ENCODE measurements around the gene CHTOP.
"Not testable (repeated sequence)": the region's sequence is repeated elsewhere in the genome, so short reads cannot be mapped to it uniquely, and the experiment has no call there.

CHTOP gene

DNA sequence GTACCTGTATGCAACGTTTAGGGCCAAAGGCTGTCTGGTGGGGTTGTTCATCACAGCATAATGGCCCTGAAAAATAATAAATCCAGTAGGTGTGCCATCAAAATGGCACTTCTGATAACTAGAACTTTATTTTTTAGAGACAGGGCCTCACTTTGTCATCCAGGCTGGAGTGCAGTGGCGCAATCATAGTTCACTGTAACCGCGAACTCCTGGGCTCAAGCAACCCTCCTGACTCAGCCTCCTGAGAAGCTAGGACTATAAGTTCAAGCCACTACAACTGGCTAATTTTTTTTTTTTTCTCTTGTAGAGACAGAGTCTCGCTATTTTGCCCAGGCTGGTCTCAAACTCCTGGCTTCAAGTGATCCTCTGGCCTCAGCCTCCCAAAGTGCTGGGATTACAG lies 29.3 kb downstream of the CHTOP start:
- no peak for DNase-seq (ENCODE audit: low spot score)

GRCh38 chr1:153667439-153667838 lies 33.6 kb downstream of the CHTOP start:
- no peak for DNase-seq (ENCODE audit: low spot score)

DNA sequence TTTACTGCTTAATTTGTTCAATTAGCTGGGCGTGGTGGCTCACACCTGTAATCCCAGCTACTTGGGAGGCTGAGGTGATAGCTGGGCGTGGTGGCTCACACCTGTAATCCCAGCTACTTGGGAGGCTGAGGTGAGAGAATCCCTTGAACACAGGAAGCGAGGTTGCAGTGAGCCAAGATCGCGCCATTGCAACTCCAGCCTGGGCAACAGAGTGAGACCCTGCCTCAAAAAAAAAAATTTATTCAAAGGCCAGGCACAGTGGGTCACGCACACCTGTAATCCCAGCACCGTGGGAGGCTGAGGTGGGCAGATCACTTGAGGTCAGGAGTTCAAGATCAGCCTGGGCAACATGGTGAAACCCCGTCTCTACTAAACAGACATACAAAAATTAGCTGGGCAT lies 34.8 kb downstream of the CHTOP start:
- DNase-seq (ENCODE audit: low spot score), result not testable (repeated sequence)

GRCh38 chr1:153669606-153670005 lies 35.7 kb downstream of the CHTOP start:
- no peak for DNase-seq (ENCODE audit: low spot score)

DNA sequence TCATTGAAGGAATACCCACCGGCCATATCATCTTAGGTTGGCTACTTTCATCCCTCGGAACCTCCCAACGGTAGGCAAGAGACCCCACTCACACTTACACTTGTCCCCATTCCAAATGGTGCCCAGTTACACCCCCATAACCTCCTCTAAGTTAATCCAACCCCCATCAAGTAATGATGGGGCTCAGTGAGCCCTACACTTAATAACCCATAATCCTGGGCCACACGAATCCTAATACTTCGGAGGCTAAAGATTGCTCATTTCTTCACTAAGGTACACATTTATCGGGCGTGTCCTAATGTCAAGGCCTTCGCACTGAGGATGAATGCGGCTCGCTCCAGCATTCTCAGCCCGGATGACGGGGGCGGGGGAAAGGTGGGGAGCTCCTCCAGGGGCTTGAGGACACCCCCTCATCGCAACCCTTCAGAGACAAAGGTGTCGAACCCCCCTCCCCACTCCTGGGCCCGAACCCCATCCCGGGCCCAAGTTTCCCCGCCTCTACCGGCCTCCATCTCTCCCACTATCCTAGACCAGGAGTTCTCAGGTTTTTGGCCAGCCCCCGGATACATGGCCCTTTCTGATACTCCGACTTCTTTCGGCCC lies 36.5 kb downstream of the CHTOP start:
- DNase-seq (ENCODE audit: low spot score), result no peak

- DNase-seq (ENCODE audit: low spot score), result peak; percentile 99
These were observed 37.2 kb downstream of the CHTOP start, which contains the start of gene ILF2 for GRCh38 chr1:153670859-153671627. TSS of gene ILF2 (minus strand) at chr1:153670993. CDS start at chr1:153670922, 71 bp downstream.

DNA sequence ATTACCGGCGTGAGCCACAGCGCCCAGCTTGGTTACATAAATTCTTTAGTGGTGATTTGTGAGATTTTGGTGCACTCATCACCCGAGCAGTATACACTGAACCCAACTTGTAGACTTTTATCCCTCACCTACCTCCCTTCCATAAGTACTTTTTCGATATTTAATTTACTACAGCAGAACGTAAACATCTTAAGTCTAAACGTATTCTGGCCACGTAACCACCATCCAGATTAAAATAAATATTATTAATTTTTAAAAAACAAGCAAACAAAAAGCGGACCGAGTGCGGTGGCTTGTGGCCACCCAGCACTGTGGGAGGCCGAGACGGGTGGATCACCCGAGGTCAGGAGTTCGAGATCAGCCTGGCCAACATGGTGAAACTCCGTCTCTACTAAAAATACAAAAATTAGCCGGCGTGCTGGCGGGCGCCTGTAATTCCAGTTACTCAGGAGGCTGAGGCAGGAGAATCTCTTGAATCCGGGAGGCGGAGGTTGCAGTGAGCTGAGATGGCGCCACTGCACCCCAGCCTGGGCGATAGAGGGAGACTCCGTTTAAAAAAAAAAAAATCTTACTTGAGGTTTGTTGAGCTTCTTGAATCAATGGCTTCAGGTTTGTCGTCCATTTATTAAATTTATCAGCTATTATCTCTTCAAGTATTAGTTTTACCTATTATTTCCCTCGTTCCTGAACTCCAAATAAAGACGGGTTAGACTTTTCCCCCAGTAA lies 37.9 kb downstream of the CHTOP start:
- DNase-seq (ENCODE audit: low spot score), result peak; percentile 62

DNA sequence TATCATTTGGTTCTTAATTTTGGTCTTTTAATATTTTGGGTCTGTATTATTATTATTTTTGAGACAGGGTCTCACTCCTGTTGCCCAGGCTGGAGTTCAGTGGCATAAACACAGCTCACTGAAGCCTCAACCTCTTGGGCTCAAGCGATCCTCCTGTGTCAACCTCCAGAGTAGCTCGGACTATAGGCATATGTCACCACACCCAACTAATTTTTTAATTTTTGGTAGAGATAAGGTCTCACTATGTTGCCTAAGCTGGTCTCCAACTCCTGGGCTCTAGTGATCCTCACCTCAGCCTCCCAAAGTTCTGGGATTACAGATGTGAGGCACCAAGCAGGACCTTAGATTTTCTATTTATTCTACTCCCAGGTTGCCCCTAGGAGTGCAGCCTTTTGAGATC lies 39.6 kb downstream of the CHTOP start:
- DNase-seq (ENCODE audit: low spot score), result no peak

DNA sequence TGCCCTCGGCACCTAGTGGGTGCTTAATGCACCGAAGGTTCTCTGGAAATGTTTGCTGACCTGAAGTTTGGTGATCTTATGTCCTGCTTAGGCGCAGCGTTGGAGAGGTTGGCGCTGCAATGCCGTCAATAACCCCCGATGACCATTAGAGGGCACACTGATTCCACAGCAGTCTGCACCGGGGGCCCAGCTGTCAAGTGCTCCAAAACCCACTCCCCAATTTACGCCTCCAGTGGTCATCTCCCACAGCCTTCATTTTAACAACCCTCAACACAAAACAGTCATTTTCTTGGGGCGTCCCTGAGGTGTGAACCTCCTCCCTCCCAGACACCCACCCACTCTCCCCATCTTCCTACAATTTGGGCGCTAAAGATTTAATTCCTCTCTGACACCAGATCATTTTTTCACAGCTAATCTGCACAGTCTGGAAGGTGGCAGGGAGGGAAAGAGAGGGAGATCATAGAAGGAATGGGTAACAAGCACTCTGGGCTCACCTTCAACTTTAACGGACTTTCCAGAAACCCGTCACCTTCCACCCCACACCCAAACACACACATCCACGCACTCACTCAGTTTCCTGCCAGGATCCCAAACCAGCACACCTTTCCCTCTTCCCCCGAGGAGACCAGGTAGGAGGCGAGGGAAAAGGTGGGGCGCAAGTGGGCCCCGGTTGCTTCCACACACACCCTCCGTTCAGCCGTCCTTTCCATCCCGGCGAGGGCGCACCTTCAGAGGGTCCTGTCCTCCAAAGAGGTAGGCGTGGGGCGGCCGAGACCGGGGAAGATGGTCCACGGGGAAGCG lies 44.1 kb downstream of the CHTOP start:
- peak; percentile 54 for DNase-seq (ENCODE audit: low spot score)

DNA sequence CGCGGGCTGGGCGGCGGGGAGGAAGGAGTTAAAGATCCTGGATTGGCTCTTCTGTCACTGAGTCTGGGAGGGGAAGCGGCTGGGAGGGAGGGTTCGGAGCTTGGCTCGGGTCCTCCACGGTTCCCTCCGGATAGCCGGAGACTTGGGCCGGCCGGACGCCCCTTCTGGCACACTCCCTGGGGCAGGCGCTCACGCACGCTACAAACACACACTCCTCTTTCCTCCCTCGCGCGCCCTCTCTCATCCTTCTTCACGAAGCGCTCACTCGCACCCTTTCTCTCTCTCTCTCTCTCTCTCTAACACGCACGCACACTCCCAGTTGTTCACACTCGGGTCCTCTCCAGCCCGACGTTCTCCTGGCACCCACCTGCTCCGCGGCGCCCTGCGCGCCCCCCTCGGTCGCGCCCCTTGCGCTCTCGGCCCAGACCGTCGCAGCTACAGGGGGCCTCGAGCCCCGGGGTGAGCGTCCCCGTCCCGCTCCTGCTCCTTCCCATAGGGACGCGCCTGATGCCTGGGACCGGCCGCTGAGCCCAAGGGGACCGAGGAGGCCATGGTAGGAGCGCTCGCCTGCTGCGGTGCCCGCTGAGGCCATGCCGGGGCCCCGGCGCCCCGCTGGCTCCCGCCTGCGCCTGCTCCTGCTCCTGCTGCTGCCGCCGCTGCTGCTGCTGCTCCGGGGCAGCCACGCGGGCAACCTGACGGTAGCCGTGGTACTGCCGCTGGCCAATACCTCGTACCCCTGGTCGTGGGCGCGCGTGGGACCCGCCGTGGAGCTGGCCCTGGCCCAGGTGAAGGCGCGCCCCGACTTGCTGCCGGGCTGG lies 44.9 kb downstream of the CHTOP start, which contains the start of gene NPR1:
NPR1 (plus strand) TSS at position 170 of the 818 bp plus-strand sequence; CDS start at position 591, 421 bp downstream.
- DNase-seq (ENCODE audit: low spot score), result no peak

DNA sequence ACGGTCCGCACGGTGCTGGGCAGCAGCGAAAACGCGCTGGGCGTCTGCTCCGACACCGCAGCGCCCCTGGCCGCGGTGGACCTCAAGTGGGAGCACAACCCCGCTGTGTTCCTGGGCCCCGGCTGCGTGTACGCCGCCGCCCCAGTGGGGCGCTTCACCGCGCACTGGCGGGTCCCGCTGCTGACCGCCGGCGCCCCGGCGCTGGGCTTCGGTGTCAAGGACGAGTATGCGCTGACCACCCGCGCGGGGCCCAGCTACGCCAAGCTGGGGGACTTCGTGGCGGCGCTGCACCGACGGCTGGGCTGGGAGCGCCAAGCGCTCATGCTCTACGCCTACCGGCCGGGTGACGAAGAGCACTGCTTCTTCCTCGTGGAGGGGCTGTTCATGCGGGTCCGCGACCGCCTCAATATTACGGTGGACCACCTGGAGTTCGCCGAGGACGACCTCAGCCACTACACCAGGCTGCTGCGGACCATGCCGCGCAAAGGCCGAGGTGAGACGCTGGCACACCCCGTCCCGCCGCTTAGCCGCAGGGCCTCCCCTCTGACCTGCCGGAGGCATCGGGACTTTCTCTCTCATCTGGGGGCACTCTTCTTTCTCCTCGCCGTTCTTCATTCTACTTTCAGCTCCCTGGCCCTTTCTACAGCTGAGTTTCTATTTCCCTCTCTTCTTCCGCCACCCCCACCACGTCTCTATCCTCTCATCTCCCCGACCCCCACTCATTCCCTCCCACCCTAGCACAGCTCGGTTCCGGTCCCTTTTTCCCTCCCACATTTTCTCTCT lies 45.7 kb downstream of the CHTOP start:
- no peak for DNase-seq (ENCODE audit: low spot score)

DNA sequence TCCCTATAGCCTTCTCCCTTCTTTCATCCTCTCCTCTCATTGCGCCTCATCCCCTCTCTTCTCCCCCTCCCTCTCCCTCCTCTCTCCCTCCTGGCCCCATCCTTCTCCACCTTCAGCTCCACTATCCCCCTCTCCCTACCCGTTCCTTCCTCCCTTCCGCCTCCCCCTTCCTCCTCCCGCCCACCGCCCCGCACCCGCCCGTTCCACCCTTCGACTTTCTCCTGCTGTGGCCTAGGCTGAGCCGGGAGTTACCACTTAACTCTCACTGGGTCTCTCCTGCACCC lies 46.2 kb downstream of the CHTOP start:
- DNase-seq (ENCODE audit: low spot score), result no peak

- DNase-seq (ENCODE audit: low spot score), result no peak
These were observed 48.9 kb downstream of the CHTOP start for GRCh38 chr1:153682730-153683129.

- no peak for DNase-seq (ENCODE audit: low spot score)
These were observed 50.0 kb downstream of the CHTOP start for GRCh38 chr1:153683854-153684253.

GRCh38 chr1:153684892-153685291 lies 51.0 kb downstream of the CHTOP start:
- DNase-seq (ENCODE audit: low spot score), result no peak

DNA sequence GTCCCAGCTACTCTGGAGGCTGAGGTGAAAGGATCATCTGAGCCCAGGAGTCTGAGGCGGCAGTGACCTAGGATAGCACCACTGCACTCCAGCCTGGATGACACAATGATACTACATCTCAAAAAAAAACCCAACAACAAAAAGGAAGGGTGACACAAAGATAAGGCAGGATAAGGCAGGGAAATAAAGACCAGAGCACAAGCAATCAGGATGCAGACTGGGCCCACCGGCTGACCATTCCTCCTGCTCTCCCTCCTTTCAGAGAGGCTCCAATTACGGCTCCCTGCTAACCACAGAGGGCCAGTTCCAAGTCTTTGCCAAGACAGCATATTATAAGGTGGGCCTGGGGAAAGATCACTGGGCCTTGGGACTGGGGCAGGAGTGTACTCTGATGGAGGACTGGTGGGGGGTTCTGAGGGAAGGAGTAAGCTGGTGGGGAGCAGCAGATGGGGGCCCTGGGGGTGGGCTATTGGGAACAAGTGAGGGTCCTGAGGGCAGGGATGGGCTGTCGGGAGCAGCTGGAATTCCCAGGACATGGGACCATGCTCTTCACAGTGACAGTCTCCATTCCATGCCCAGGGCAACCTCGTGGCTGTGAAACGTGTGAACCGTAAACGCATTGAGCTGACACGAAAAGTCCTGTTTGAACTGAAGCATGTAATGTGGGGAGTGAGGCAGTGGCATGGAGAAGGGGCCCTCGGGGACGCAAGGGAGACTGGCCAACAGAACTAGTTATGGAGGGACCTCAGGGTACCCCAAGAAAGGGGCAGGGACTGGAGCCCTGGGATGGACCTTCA lies 51.9 kb downstream of the CHTOP start:
- no peak for DNase-seq (ENCODE audit: low spot score)

GRCh38 chr1:153687346-153688125 lies 53.7 kb downstream of the CHTOP start:
- DNase-seq (ENCODE audit: low spot score), result no peak

DNA sequence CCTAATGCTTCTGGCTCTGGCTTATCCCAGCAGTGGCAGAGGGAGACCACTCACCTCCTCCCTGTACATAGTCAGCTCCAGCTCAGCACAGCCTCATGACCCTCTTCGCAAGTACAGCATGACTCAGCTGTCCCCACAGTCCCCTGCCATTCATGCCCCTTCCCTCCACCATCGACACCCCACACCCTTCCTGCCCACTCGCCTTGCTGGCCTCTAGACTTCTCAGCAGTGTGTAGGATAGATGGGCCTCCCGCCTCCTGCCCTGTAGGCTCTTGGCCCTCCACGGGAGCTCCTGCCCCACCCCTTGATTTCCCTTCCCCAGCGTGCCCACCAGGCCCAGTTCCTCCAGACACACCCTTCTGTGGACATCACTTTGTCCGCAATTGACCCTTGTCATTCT lies 54.4 kb downstream of the CHTOP start:
- no peak for DNase-seq (ENCODE audit: low spot score)

DNA sequence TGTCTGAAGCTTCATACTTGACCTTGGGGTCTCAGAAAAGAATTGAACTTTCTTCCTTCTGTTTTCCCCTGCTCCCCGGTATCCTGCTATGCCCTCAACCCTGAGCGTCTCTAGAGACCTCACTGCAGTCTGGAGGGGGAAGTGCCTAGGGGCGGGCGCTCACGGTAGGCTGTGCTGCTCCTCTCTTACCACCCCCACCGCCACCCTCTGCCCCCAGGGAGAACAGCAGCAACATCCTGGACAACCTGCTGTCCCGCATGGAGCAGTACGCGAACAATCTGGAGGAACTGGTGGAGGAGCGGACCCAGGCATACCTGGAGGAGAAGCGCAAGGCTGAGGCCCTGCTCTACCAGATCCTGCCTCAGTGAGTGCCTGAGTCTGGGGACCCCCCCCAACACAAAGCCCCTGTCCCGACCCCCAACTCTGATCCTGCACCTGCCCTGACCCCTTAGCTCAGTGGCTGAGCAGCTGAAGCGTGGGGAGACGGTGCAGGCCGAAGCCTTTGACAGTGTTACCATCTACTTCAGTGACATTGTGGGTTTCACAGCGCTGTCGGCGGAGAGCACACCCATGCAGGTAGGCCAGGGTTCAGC lies 55.0 kb downstream of the CHTOP start:
- no peak for DNase-seq (ENCODE audit: low spot score)
